Stimulated activated naive CD4-positive, alpha-beta T cell treated with Interleukin-2 at 50 U/mL for 16 hours (primary cell): ENCODE data around the gene ALK.
"Not testable (repeated sequence)": the region's sequence is repeated elsewhere in the genome, so short reads cannot be mapped to it uniquely, and the experiment has no call there.

Experiments used
- DNase-seq: peaks from one replicate; lab custom pipeline; 2025; lab: John Stamatoyannopoulos, UW

Gene ALK

DNA sequence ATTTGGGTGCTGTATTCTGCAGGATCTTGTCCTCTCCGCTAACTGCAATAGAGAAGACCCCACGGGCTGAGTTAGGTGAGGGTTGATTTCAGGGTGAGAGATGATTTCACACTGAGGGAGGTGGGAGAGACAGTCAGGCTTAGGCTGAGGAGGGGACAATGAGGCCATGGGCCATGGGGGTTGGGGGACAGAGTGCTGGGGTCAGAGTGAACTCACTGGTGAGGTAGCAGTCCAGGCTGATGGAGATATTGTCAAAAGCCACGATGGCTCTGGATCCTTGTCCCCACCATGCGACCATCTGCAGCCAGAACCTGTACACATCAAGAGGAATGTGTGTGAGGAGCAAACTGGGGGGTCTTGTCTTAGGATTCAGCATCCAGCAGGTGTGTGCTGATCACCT, 646.2 kb downstream of the ALK start:
- no peak for DNase-seq

DNA sequence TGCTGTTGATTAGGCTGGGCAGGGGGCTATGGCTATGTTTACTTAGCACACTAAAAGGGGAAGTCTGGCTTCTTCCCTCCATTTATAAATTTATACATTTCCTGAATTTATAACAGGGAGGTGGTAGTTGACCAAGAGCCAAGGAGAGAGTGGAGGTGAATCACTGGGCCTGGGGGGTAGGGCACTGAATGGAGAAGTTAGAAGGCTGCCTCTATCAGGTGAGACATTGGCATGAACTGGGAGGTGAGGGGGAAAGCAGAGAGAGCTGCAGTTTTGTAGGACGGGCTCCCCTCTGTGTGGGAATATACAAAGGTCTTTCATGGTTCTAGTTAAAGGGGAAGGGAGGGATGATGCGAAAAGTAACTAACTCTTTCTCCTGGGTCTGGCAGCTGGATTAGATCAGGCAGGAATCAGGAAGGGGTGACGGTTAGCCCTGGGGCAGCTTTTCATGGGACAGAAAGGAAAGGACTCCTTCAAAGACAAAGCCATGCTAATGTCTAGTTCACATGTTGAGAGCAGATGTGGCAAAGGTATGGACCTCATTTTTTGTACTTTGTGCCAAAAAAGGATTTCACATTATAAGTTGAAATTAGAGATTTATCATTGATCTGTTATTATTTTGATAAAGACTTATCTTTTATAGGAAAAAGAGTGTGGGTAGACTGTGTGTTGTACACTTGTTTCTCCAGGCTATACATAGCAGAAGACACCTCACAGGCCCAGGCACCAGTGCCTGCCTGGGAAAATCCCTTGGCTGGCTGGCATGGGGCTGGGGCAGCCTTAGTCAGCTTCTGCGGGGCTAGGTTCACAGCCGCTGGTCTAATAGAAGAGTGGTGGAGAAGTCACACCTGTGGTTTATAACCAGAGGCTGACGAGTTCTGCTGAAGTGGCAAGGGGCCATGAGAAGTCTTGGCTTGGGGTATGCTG, 647.4 kb downstream of the ALK start:
- DNase-seq, result no peak

DNA sequence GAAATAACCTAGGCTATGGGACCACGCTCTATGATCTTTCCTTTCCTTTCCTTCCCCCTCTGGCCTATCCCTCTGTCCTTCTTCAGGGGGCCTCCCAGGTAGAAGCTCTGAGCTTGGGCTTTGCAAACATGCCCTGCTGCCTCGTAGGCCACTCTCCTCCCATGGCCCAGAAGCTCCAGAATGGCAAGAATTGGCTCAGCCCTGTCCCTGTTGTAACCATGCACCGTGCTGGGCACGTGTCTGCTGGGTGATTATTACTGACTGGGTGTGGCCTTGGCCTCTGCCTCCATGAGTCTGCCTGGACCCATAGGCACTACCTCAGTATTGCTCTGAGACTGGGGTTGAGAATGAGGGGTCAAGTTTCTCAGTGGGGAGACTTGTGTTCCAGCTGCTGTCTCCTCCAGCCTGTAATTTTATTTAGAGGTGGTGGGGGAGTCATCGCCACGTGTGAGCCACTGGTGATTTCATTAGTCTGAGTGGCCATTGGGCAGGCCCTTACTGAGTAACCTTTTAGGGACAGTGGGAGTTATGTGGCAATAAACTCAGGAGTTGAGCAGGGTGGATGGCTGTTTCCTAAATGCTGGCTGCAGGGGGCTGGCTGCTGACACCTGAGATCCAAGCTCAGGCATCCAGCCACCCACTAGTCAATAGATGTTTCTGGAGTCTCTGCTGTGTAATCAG, 648.2 kb downstream of the ALK start:
- DNase-seq, result no peak

DNA sequence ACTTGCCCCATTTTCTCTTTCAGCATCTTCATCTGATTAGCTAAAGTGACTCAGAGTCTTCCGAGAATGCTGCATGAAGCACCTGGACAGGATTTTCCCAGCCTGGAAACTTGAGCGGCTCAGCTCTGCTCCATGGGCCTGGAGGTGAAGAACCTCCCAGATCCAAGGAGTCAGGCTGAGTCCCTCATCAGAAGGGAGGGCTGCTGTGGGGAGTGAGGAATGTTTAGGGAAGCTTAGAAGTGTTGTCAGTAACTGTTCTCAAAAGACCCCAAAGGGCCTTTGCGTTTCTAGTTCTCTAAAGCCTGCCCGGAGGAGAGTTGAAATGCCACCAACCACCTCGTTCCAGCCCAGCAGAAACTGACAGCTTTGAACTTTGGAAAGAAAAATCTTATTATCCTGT, 649.1 kb downstream of the ALK start:
- no peak for DNase-seq

DNA sequence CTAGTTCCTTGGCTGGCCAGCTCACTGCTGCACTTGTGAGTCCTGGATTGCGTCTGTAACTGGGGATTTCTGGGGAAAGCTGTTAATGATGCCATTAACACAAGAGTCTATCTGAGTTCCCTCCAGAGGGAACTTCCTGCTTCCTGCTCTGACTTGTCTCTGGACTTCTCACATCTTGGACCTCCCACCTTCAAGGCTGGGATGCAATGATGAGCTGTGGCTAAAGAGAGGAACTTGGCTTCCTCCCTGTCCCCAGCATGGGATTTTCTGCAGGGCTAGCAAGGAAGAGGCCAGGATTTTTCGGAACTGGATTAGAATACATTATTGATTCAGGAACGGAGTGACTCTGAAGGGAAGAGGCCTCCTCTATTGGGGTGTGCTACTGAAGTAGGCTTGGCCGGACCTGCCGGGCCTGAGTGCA, 650.7 kb downstream of the ALK start:
- DNase-seq, result no peak

DNA sequence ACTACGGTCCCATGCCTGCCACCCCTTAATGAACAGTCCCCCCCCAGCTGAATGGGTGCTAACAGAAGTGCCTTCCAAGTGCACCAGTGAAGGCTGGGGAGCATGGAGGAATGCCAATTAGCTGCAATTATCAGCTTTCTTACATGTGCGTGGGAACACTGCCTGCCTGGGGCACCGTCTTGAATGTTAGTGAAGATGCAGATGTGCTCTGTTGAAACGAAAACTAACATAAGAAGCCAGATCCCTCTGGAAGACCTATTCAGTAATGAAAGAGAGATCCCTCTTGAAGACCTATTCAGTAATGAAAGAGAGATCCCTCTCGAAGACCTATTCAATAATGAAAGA, 651.6 kb downstream of the ALK start:
- DNase-seq, result no peak

DNA sequence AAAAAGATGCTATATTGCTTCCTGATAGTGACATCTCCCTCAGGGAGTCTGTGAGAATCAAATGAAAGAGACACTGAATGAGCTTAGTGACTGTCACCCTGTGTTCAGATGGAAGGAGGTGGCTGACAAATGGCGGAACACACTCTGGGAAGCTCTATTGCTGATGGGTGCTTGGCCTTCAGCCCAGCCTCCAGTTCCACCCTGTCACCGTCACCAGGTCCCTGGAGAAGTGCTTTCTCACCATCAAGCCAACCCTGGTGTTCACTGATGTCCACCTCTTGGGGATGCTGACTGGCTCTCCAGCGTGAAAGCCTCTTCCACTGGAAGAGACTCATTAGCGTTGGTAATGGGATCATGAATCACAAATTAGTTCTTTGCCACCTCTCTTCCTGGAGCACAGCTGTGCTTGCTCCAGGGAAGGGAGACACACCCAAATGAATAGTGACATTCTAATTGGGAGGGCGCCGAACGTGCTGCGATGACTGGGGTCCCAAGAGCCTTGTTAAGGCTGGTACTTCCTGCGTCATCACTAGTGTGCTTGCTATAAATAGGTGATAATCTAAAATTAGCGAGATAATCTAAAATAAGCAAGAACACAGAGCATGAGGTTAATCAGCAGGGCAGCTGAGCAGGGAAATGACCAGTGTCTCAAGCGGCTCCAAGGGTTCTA, 652.2 kb downstream of the ALK start:
- no peak for DNase-seq

DNA sequence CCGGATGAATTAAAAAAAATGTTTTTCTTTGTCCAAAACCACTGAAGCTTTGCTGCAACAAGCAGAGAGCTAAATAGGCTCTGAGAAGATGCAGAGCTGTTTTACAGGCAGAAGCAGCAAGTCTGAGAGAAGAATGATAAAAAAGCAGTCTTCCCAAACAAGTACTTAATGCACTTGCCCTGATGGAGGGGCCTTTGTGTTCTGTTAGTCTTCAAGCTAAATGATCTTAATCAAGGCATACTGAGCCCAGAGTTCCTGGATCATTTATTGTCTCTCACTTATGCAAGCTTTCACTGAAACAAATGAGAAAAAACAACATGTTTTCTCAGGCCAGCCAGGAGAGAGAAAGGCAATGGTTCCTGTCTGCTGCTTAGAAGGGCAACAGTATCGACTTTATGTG, 653.7 kb downstream of the ALK start:
- DNase-seq, result no peak

DNA sequence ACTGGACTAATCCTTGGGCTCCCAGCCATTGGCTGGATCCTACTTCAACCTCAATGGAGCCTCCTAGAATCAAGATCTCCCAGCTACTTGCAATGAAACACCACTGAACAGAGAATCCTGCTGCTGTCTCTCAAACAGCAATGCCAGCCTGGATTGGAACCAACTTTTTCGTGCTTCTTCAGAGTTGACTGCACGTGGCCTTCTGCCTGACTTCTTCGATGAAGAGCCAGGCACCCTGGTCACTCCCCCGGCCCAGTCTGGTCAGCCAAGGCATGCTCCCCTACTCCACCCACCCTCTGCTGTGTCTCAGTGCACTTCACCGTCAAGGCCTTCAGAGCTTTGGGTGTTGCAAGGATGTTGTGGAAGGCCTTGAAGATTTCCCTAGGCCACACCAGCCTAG, 657.5 kb downstream of the ALK start:
- no peak for DNase-seq

DNA sequence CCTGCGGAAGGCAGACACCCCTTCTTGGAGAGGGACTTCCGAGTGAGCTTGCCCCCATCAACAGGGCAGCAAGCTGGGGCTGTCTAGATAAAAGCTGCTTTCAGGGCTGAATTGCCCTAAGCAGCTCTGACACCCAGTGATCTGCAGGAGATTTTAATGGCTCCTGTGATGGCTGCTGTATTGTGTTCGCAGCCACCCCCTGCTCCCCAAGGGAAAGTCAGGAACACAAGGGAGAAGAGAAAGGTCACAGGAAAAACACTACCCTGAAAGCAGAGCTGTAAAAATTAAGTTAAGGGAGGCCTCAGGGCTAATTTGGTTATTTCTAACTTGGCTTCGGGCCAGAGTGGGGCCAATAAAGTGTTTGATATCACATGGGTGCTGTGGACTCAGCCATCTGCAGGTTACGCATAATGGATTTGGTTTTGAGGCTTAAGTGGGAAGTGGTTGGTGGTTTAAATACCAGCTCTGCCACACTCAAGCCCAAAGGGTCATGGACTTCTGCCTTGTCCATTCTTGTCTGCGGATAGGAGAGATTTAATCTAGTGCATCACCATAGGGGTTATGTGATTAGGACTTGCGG, 658.6 kb downstream of the ALK start:
- DNase-seq, result no peak

DNA sequence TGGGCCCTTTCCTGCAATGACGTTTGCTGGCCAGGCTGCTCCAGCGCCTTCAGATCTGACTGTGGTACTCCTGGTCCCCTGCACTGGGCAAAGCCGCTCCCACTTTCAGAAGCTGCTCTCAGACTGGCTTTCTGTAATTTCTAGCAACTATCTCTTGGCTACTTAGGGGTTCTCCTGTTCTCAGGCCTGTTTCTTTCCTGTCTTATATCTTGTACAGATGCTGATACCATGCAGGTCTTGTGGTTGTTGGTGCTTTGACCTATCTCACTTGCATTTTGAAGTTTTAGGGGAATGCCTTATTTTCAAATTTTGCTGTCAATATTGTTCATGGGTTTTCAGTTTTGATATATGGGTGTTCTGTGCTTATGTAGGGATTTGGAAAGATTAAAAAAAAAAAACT, 660.4 kb downstream of the ALK start:
- no peak for DNase-seq

DNA sequence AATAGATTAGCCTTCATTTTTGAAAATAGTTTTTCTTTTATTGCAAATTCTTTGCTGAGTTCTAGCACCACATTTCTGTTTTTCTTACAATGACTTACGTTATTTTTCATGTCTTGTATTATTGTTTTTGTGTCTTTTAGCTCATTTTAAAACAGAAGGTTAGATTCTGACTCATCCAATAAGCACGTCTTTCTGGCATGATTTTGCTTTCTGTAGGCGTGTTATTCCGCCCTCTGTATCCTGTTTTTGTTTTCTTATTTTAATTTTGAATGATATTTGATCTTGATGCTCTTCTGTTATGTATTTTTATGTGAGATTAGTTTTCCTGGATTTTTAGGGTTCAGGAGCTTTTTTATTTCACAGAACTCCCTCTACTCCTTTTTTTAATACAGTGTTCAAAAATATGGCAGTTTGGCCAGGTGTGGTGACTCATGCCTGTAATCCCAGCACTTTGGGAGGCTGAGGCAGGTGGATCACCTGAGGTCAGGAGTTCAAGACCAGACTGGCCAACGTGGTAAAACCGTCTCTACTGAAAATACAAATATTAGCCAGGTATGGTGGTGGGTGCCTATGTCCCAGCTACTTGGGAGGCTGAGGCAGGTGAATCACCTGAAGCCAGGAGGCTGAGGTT, 661.1 kb downstream of the ALK start:
- DNase-seq, result no peak

DNA sequence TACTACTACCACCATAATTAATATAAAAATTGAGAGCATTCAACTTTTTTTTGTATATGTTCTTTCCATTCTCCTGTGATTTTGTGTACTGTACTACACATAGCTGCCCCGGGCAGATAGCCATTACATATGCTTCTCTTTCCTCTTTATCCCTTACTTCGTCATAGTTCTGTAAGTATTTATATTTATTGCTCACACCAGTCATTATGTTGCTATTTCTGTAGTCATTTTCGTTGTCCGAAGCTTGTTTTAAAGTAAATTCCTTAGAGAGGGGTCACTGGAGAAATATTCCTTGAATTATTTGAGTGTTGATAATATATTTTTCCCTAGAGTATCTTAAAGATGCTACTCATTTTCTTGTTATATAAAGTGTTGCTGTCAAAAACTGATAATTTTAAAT, 662.2 kb downstream of the ALK start:
- no peak for DNase-seq

DNA sequence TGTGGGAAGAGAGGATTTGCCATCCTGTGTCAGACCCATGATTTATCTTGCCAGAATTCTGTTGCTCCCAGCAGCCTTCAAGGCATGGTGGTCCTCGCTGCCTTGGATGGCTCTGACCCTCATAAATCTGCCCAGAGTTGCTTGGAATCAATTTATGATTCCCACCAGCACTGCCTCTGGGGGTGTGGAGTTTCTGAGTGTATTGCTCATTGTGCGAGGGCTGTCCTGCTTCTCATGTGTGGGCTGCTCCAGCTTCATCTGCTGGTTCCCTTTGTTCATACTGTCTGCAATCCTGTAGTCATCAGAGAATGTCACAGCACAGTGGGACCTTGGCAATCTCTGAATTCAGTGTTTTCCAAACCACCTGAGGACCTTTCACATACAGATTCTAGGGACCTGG, 666.4 kb downstream of the ALK start:
- DNase-seq, result no peak

DNA sequence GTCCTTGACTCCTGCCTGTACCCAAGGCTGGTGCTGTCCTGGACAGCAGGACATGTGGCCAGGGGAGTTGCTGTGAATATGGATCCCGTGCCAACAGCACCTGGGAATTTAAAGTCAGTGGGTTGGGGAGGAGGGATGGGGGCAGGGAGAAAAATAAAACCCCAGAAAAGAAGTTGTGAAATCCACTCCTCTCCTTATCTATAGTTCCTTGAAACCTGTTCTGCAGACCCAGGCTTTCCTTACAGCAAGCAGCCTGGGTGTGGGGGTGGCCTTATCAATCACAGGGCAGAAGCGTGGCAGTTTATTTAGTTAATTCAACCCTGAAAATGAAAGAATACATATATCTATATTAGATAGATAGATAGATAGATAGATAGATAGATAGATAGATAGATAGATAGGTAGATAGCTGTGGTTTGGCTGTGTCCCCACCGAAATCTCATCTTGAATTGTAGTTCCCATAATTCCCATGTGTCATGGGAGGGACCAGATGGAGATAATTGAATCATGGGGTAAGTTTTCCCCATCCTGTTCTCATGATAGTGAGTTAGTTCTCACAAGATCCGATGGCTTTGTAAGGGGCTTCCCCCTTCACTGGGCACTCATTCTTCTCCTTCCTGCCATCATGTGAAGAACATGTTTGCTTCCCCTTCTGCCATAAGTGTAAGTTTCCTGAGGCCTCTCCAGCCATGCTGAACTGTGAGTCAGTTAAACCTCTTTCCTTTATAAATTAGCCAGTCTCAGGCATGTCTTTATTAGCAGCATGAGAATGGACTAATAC, 667.7 kb downstream of the ALK start:
- not testable (repeated sequence) for DNase-seq

DNA sequence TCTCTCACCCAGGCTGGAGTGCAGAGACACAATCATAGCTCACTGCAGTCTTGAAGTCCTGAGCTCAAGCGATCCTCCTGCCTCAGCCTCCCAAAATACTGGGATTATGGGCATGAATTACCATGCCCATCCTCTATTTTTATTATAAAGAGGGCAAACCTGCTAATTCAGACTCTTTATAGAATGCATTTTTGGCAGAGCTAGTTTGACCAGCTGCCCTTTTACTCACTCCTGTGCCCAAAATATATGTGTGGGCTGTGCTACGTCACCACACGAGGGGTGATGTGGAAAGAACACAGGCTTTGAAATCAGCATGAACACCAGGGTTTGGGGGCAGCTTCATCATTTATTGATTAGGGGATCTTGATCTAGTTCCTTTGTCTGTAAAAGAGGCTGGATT, 668.4 kb downstream of the ALK start:
- no peak for DNase-seq

DNA sequence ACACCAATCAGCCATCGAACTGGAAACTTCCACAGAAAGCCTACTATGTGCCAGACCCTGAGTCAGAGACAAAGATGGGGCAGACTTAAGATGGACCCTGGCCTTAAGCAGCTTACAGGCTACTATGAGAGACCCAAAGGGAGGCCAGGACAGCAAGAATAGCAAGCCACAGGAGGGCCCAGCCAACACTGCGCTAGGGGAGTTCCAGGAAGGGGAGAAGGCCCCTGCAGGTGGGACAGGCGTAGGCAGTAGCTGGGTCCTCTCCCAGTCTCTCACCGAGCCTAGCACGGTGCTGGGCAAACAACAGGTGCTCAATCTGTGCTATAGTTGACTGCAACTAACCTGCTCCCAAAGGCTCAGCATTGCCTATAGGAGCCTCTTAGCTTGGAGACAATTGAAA, 670.0 kb downstream of the ALK start:
- DNase-seq, result no peak

DNA sequence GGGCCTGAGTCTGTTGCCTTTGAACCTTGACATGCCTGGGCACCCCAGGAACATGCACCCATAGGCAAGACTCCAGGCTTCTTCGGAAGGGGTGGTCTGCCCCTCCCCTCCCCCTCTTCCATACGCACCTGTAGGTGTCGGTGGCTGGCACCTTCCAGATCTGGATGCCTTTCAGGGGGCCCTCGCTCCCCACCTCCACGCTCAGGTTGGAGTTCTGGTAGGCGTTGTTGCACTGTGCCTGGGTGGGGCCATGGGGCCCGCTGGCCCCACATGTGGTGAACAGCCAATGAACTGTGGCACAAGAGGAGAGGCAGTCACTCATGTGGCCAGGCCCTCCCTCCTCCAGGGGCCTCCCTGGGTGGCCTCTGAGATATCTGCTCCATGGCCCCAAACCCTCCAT, 670.4 kb downstream of the ALK start:
- DNase-seq, result no peak

DNA sequence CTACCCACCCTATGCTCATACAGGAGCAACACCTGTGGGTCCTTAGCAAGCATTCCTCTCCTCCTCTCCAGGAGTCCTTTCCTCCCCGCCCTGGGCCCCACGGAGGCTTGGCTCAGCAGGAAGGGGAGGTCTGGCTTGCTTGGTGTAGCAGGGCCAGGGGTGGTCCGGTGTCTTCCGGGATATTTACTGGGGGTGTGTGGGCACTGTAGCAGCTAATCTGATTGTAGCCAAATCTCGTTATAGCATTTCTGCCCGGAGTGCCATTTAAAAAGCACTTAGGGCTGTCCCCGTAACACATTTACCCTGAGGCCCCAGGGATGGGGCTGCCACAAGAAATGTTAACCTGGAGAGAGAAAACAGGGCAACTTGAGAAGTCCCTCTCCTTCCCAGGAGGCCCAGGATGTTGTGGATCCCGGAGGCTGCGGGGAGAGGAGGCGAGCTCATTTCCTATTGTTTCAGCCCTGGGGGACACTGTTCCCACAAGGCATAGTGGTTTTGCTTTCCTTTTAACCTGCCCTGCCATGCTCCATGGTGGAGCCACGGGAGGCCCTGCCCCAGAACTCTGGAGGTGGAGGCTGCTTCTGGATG, 671.6 kb downstream of the ALK start:
- DNase-seq, result no peak

DNA sequence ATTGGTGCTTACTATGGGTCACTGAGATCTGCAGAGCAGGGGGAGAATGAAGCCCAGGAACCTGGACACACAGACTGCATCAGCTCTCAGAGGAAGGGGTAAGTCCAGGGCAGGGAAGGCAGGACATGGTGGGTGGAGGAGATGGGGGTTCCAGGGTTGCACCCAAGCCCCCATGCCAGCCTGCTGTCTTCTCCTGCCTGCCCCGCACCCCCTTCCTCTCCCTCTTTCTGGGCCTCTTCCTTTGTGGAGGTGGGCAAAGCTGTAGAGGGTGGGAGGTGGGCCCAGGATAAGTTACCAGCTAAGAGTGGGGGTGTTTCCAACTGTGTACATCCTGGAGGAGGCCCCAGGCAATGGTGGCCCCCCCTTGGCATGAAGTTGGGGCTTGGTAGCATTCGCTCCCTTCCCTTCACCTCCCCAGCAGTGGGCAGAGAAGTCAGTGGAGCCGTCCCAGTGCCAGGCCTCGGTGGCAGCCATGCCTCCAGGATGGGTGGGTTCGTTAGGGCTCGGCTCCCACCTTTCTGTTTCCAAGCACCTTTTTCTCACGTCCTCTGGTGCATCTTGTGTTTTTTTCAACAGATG, 674.0 kb downstream of the ALK start:
- no peak for DNase-seq
